Mammary epithelial cell (primary cell): ENCODE results near the gene SLC22A7.

Source experiments
- CTCF ChIP-seq, 2 donors: IDR thresholded peaks in 1 of 2; conservative IDR thresholded peaks in 1 of 2; 2 replicates each; pipeline ENCODE4 v1.5.1; 2011 to 2012; ENCODE audit warnings: inconsistent platforms in 2 of 2, low read length in 2 of 2, mild to moderate bottlenecking in 2 of 2, control low read depth in 1 of 2, low read depth in 1 of 2; ENCODE audit not compliant: insufficient read depth in 1 of 2; ENCODE audit errors: extremely low read depth in 1 of 2
- EZH2 ChIP-seq: IDR thresholded peaks from 2 replicates; pipeline ENCODE4 v1.6.1; 2012; ENCODE audit warnings: low read length, inconsistent platforms, borderline replicate concordance

- no peak for TF ChIP-seq CTCF (conservative IDR thresholded peaks at IDR 0.05 in 1 of 2, IDR thresholded peaks at IDR 0.05 in 1 of 2; ENCODE audit: extremely low read depth in 1 of 2, insufficient read depth in 1 of 2, low read depth in 1 of 2, low read length in 2 of 2)
- no peak for TF ChIP-seq EZH2
Observed at GRCh38 chr6:43292341-43292740, 5.7 kb upstream of the SLC22A7 start.
